HFF-Myc (cell line): Measurements from ENCODE around the gene FAF2.

Experiments used
- DNase-seq: peaks from one replicate; pipeline ENCODE4 v3.0.0-alpha.2; 2011; ENCODE audit warnings: low read depth; ENCODE audit errors: extremely low read depth
- H3K4me3 ChIP-seq: replicated peaks from 2 replicates; pipeline ENCODE4 v1.5.1; 2011; ENCODE audit warnings: low read depth, mild to moderate bottlenecking, control low read depth, low read length
- TF ChIP-seq, protein P1 (sequence below): IDR thresholded peaks from 2 replicates; pipeline ENCODE4 v1.5.1; 2012; ENCODE audit warnings: mild to moderate bottlenecking, low read depth, low read length, control low read depth; ENCODE audit errors: missing control alignments

The FAF2 gene

DNA sequence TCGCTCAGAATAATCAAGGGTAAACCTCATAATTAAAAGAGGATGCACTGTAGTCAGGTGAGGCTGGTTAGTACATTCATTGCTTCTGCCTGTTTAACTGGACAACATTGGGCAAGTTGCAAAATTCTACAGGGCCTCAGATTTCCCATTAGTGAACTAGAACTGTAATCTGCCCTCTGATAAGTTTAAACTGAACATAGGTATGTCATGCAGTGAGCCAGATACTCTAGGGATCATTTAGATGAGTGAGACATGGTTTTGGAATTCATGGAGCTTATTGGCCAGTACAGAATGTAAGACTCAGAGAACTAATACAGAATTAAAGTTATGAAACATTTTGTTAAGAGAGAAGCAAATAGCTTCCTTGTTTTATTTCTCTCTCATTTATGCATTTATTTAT, 53.1 kb downstream of the FAF2 start:
- no peak for DNase-seq
- TF ChIP-seq, protein P1, sequence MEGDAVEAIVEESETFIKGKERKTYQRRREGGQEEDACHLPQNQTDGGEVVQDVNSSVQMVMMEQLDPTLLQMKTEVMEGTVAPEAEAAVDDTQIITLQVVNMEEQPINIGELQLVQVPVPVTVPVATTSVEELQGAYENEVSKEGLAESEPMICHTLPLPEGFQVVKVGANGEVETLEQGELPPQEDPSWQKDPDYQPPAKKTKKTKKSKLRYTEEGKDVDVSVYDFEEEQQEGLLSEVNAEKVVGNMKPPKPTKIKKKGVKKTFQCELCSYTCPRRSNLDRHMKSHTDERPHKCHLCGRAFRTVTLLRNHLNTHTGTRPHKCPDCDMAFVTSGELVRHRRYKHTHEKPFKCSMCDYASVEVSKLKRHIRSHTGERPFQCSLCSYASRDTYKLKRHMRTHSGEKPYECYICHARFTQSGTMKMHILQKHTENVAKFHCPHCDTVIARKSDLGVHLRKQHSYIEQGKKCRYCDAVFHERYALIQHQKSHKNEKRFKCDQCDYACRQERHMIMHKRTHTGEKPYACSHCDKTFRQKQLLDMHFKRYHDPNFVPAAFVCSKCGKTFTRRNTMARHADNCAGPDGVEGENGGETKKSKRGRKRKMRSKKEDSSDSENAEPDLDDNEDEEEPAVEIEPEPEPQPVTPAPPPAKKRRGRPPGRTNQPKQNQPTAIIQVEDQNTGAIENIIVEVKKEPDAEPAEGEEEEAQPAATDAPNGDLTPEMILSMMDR: no peak
- H3K4me3 ChIP-seq: no peak overlapping the region

DNA sequence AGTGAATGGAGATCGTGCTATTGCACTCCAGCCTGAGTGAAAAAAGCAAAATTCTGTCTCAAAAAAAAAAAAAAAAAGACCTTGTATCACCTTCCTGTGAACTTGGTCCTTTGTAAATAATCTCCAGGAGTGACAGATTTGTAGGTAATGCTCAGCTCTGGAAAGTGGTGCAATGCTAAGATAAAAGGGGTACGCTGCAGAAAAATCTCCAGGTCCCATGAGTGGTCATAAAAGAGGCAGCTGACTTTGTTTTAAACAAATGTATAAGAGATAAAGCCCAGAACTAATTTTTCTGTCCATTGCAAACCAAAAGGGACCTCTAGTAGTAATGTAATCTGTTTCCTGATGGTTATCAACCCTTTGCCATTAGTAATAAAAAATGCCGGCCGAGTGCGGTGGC, 55.3 kb downstream of the FAF2 start:
- TF ChIP-seq, protein P1: no peak
- no peak overlapping the region for H3K4me3 ChIP-seq
- DNase-seq: no peak

DNA sequence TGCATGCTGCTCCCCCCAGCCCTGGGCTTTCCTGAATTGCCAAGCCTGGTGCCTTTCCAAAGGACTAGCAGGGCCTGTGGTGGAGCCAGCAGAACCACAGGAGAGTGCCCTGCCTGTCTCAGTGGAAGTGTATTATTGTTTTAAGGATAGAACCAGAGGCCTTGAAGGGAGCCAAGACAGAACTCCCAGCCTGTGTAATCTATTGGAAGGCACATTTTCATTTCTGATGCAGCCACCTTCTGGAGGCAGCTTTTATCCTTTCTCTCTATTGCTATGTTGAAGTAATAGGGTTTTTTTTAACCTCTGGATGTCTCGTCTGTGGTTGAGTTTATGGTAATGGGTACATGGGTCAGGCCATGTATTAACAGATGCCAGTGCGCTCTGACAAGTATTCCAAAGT, 59.7 kb downstream of the FAF2 start:
- TF ChIP-seq, protein P1: no peak
- H3K4me3 ChIP-seq: no peak overlapping the region
- no peak for DNase-seq

DNA sequence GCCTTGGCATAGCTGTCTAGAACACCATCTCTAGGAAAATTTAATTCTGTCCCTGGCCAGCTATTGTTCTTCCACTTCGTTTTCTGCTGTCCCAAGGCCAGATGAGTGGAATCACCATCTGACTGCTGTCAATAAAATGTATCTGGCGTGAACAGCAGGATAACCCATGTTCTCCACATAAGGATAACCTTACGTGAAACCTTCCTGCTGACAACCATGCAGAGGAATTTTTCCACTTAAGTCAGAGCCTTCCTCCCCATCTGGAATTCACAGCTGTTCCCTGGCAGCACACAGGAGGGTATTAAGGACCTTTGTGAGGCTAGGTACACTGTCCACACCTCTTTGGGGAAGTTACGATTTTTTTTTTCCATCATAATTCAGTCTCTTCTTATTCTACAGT, 60.4 kb downstream of the FAF2 start:
- TF ChIP-seq, protein P1: no peak
- no peak overlapping the region for H3K4me3 ChIP-seq
- DNase-seq: no peak

DNA sequence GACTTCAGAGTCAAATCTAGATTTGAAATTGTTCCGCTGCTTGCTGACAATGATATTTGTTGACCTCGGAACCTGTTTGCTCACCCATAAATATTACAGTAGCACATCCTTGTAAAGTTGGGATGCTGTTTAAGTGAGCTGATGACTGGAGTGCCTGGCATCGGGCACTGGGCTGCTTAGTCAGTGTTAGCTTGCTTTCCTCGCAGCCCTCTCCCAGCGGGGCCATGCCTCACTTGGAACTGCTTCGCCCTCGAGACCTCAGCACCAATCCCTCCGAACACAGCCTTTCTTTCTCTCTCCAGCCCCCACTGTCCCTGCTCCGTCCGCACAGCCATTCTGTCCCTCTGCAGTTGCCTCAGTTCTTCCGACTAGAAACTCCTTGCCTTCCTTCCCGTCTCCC, 65.6 kb downstream of the FAF2 start:
- TF ChIP-seq, protein P1: no peak
- no peak overlapping the region for H3K4me3 ChIP-seq
- DNase-seq: no peak

DNA sequence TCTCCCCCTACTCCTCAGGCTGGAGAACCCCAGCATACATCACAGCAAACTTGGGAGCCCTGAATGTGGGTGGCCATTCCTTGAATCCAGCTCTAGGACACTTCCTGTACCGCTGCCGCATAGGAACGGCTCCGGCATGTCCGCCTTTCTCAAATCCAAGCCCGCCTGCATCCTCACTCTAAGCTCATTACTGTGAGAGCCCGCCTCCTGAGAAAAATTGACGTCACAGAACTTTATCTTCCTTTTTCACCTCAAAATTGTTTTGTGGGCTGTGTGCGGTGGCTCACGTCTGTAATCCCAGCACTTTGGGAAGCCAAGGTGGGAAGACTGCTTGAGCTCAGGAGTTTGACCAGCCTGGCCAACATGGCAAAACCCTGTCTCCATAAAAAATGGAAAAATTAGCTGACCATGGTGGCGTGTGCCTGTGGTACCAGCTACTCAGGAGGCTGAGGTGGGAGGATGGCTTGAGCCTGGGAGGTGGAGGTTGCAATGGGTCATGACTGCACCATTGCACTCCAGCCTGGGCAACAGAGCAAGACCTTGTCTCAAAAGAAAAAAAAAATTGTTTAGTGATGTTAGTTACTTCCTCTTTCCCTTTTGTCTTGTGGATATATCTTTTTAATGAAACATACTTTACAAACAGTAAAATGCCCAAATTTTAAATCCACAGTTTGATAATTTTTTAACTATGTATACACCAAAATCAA, 66.2 kb downstream of the FAF2 start:
- DNase-seq: no peak
- TF ChIP-seq, protein P1: no peak
- H3K4me3 ChIP-seq: no peak overlapping the region

DNA sequence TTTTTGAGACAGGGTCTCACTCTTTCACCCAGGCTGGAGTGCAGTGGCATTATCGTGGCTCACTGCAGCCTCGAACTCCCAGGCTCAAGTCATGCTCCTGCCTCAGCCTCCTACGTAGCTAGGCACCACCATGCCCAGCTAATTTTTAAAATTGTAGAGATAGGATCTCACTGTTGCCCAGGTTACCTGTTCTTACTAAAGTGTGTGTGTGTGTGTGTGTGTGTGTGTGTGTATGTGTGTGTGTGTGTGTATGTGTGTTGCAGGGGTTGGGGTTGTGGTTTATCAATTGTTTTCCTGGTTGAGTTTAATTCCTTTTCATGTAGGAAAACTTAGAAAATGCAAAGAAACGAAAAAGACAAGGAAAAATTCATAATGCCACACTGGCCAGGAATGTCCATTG, 67.2 kb downstream of the FAF2 start:
- TF ChIP-seq, protein P1: no peak
- no peak overlapping the region for H3K4me3 ChIP-seq
- no peak for DNase-seq
